ENCODE measurements around the gene BOK.
"Not testable (repeated sequence)": the region's sequence is repeated elsewhere in the genome, so short reads cannot be mapped to it uniquely, and the experiment has no call there.

The BOK gene

GRCh38 chr2:241556746-241557145 is 1.8 kb upstream of the BOK start:
- no peak for DNase-seq (ENCODE audit: low spot score)

- DNase-seq (ENCODE audit: low spot score) = no peak
These were observed 997 bp downstream of the BOK start for GRCh38 chr2:241559323-241560161.

- no peak for DNase-seq (ENCODE audit: low spot score)
These were observed 1.8 kb downstream of the BOK start for GRCh38 chr2:241560162-241560882.

- DNase-seq (ENCODE audit: low spot score) = no peak
These were observed 2.4 kb downstream of the BOK start for GRCh38 chr2:241560883-241561474.

- DNase-seq (ENCODE audit: low spot score) = no peak
These were observed 3.3 kb downstream of the BOK start for GRCh38 chr2:241561832-241562231.

GRCh38 chr2:241562269-241562891 is 3.8 kb downstream of the BOK start:
- no peak for DNase-seq (ENCODE audit: low spot score)

GRCh38 chr2:241563031-241563507 is 4.5 kb downstream of the BOK start:
- DNase-seq (ENCODE audit: low spot score) = no peak

GRCh38 chr2:241563571-241563980 is 5.0 kb downstream of the BOK start:
- no peak for DNase-seq (ENCODE audit: low spot score)

- DNase-seq (ENCODE audit: low spot score) = no peak
These were observed 5.5 kb downstream of the BOK start for GRCh38 chr2:241563981-241564595.

- no peak for DNase-seq (ENCODE audit: low spot score)
These were observed 6.3 kb downstream of the BOK start for GRCh38 chr2:241564596-241565410.

- DNase-seq (ENCODE audit: low spot score) = no peak
These were observed 6.9 kb downstream of the BOK start for GRCh38 chr2:241565411-241565810.

GRCh38 chr2:241566021-241566420 is 7.5 kb downstream of the BOK start:
- not testable (repeated sequence) for DNase-seq (ENCODE audit: low spot score)

- DNase-seq (ENCODE audit: low spot score) = no peak
These were observed 7.9 kb downstream of the BOK start for GRCh38 chr2:241566468-241566867.

- not testable (repeated sequence) for DNase-seq (ENCODE audit: low spot score)
These were observed 8.7 kb downstream of the BOK start for GRCh38 chr2:241567266-241567665.

GRCh38 chr2:241567776-241568175 is 9.2 kb downstream of the BOK start:
- no peak for DNase-seq (ENCODE audit: low spot score)

- no peak for DNase-seq (ENCODE audit: low spot score)
These were observed 10.2 kb downstream of the BOK start for GRCh38 chr2:241568726-241569125.

- DNase-seq (ENCODE audit: low spot score) = no peak
These were observed 11.3 kb downstream of the BOK start for GRCh38 chr2:241569831-241570281.

- DNase-seq (ENCODE audit: low spot score) = no peak
These were observed 12.5 kb downstream of the BOK start for GRCh38 chr2:241570961-241571581.

- DNase-seq (ENCODE audit: low spot score) = no peak
These were observed 13.5 kb downstream of the BOK start for GRCh38 chr2:241571821-241572620.

Data from hematopoietic multipotent progenitor cell treated with erythropoietin and hydrocortisone succinate and interleukin-3 and kit ligand, for 15 days (in vitro differentiated cells).